ENCODE data around the gene CAVIN4.

CAVIN4 gene, protein sequence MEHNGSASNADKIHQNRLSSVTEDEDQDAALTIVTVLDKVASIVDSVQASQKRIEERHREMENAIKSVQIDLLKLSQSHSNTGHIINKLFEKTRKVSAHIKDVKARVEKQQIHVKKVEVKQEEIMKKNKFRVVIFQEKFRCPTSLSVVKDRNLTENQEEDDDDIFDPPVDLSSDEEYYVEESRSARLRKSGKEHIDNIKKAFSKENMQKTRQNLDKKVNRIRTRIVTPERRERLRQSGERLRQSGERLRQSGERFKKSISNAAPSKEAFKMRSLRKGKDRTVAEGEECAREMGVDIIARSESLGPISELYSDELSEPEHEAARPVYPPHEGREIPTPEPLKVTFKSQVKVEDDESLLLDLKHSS

DNA sequence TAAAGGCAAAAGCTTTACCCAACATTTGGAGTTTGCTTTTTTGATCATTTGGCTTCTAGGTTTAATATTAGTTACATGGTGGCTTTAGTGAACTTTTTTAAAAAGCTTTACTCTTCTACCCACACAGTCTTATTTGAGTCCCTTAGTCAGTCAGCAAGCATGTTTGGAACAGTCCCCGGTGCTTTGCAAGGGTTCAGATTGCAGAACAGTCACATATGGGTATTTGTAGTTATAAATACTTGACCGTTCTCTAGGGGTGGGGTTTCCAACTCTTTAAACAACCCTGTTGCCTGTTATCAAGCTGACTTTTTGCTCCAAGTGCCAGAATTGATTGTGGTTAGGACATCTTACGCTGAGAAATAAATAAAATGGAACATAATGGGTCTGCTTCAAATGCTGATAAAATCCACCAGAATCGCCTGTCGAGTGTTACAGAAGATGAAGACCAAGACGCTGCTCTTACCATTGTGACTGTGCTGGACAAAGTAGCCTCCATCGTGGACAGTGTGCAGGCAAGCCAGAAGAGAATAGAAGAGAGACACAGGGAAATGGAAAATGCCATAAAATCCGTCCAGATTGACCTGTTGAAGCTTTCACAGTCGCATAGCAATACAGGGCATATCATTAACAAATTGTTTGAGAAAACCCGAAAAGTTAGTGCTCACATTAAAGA lies at the start of gene CAVIN4:
TSS of gene CAVIN4 (plus strand) at position 304 of the 673 bp plus-strand sequence. CDS start at position 369, 65 bp downstream.
- no peak for DNase-seq (ENCODE audit: low read depth, low spot score)

DNA sequence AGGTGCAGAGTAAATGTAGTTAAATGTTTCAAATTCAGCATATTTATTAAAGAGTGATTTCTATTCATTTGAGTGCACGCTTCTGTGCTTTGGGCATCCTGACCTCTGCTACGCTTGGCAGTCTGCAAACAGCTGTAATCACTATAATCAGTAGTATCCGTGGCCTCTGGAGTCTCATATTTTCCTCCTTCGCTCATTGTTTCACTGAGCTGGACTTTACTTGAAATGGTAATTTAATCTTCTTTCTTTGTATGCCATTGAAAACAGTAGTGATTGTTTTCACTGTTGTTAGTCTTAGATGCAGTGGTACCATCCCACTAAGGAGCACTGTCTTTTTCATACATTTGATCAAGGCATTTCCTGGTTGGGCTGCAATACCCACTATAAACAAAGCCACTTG lies 43.5 kb upstream of the CAVIN4 start:
- no peak for DNase-seq (ENCODE audit: low read depth, low spot score)

DNA sequence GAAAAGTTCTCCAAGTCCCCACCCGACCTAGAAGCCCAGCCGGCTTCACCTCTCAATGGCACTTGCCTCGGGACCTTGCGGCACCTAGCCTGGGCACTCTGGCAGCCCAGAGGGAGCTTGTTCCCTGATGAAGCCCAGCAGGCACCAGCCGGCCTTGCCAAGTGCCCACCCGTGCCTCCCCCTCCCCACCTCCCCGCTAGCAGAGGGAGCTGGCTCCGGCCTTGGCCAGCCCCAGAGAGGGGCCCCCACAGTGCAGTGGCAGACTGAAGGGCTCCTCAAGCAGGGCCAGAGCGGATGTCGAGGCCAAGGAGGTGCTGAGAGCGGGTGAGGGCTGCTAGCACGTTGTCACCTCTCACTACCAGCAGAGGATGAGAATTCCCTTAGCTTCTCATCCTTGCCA lies 37.6 kb upstream of the CAVIN4 start:
- DNase-seq (ENCODE audit: low read depth, low spot score), result no peak

DNA sequence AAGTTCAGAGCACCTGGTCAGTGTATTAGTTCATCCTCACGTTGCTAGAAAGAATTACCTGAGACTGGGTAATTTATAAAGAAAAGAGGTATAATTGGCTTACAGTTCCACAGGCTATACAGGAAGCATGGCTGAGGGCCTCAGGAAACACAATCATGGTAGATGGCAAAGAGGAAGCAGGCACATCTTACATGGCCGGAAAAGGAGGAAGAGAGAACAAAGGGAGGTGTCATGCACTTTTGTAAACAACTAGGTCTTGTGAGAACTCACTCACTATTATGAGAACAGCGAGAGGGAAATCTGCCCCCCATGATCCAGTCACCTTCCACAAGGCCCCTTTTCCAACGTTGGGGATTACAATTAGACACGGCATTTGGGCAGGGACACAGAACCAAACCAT lies 28.8 kb upstream of the CAVIN4 start:
- DNase-seq (ENCODE audit: low read depth, low spot score), result no peak

DNA sequence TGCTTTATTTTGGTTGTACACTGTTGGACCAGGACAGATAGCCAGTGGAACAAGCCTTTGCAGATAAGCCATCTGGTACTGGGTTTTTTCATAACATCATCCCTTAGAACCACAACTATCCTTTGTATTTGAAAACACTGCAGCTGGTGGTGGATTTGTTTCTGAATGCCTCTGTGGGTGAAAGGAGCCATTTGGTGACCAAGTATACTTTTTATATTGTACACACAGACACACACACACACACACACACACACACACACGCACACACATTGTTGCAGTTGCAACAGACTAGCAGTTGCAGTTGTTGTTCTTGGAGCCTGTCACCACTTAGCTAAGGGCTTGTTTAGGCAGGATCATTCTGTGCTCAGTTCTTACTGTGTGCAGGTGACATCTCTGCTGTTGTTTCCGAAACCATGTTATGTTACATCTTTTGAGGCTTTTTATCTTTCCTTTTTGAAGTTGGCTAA lies 22.9 kb upstream of the CAVIN4 start:
- no peak for DNase-seq (ENCODE audit: low read depth, low spot score)

DNA sequence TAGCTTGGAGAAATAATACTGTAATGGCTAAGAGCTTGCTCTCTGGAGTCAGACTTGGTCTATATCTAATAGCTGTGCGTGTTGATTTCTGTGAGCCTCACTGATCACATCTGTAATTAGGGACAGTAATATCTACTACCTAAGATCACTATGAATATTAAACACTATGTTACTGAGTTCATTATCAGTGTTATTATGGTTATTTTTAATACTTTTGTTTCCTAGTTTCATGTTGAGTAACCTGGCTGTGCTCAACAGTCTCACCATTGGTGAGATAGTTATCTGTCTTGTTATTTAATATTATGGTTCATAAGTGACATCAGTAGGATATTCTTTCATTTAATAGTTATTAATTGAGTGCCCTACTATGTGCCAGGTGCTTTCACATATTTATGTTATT lies 22.4 kb upstream of the CAVIN4 start:
- DNase-seq (ENCODE audit: low read depth, low spot score), result no peak

DNA sequence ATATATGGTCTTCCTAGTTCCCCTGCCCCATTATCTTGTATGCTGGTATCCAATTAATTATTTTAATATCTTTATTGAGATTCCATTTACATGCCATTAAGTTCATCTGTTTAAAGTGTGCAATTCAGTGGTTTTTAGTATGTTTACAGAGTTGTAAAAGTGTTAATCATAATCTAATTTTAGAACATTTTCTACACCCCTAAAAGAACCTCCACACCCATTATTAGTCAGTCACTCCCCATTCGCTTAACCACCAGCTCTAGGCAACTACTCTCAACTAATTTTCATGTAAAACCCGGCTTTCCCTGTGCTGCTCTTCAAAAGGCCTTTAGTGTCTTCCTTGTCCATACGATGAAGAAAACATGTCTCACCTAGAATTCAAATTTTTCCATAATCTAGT lies 20.8 kb upstream of the CAVIN4 start:
- DNase-seq (ENCODE audit: low read depth, low spot score), result no peak

DNA sequence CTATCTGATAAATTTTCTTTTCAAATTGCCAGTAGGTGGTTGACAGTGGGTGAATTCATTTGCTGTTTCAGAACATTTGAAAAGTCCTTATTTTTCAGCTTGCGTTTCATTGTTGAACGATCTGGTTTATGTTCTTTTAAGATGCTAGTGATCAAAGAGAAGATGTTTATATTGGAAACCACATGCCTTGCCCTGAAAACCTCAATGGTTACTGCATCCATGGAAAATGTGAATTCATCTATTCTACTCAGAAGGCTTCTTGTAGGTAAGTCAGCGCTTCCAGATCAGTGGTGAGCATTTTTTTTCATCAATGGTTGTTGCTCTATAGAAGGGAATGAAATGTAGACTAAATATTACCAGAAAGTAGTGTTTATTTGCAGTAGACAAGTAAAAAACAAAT lies 16.6 kb upstream of the CAVIN4 start:
- no peak for DNase-seq (ENCODE audit: low read depth, low spot score)

DNA sequence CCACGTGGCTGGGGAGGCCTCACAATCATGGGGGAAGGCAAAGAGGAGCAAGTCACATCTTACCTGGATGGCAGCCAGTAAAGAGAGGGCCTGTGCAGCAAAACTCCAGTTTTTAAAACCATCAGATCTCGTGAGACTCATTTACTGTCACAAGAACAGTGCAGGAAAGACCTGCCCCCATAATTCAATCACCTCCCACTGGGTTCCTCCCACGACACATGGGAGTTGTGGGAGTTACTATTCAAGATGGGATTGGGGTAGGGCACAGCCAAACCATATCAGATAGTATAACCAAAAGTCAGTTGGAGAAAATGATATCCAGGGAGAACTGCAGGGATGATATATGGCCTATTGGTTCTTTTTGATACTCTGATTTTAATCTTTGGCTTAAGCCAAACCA lies 10.0 kb upstream of the CAVIN4 start:
- DNase-seq (ENCODE audit: low read depth, low spot score), result no peak

DNA sequence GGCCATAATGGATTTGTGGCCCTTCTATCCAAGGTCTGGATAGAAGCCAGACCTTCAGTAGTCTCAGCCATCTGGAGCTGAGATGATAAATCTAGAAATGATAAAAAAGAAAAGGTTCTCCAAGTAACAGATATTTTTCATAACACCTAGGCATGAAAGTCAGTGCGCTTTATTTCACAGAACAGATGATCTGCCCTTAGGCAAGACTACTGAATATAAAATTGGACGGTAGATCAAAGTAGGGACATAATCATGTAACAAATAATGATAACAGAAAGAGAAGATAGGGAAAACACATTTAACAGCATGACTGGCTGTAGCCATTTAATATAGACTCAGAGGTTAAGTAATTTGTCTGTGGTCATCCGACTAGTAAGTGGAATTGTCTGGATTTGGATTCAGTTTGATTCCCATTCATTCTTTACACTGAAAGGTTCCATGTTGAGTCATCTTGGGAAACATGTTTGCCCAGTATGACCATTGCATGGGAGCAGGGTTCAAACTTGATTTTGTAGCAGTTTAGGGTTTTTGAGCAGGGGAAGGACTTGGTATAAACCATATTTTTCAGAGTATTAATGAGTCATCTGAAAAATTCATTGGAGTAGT lies 4.1 kb upstream of the CAVIN4 start:
- no peak for DNase-seq (ENCODE audit: low read depth, low spot score)

DNA sequence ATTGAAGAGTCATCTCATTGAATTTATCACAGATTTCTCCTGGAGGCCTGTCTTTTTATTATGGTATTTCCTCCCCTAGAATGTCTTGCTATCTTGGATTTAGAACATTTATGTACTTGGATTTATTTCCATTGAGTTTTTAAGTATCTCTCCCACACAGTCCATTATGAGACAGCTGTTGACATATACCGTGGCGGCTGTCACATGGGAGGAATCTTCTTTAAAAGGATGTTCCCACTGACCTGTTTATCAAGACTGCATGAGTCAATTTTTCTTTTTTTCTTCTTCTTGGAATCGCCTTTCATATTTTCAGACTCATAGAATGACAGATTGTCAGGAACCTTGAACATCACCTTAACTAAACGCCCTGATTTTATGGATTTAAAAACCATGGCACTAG lies 2.9 kb upstream of the CAVIN4 start:
- DNase-seq (ENCODE audit: low read depth, low spot score), result no peak

DNA sequence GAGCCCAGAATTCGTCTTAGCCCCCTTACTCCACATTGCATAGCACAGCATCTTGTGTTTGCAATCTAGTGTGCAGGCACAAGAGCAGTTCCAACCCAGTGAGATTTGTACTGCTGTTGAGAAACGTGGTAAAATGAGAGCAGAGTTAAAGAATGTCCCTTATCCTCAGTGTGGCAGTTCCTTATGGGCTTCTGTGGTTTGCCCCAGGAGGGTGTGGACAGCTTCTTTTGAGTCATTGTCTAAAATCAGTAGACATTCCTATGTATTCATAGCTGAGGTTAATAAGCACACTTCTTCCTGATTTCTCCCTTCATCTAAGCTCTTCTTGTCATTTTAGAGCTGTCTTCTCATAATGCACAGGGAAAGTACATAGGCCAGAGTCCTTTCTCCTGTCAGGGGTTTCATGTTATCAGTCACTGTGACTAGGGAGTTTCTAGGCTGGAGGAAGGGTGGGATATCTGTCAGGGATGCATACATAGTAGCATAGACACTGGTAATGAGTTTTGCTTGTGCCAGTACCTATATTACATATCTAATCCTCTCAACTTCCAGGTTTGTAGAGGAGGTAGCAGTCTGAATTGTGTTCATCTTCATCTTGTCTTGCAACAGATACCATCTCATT lies 2.0 kb upstream of the CAVIN4 start:
- no peak for DNase-seq (ENCODE audit: low read depth, low spot score)

DNA sequence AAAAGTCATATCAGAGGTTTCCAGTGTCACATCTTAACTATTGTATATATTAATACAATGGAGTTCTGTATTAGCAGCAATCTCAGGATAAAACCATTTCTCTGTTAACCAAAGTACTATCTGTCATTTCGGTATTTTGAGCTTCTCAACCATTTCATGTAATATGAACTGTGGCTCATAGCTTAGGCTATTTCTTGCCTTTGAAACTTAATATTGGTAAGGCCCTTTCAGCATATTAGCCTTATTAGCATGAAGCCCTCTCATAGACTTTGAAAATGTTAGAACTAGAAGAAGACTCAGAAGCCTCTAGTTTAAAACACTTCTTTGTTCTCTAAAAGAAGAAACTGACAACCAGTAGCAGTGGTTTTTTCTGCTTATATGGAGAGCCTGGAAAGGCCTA lies 731 bp downstream of the CAVIN4 start:
- no peak for DNase-seq (ENCODE audit: low read depth, low spot score)

DNA sequence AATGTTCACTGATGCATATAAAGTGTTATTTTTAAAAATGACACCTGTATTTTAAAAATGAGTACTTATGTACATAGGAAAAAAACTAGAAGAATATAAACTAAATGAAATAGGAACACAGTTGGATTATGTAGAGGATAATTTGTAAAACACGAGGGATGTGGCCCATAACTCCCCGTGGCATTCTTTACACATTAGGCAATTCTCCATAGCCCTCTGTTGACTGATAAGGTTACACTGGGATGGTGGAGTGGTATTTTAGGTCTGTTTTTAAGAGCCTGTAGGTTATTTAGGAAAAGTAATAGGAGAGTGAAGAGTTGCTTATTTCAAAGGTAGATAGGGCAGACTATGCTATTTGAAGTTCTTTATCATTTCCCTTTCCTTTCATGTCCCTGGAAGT lies 1.8 kb downstream of the CAVIN4 start:
- DNase-seq (ENCODE audit: low read depth, low spot score), result no peak

DNA sequence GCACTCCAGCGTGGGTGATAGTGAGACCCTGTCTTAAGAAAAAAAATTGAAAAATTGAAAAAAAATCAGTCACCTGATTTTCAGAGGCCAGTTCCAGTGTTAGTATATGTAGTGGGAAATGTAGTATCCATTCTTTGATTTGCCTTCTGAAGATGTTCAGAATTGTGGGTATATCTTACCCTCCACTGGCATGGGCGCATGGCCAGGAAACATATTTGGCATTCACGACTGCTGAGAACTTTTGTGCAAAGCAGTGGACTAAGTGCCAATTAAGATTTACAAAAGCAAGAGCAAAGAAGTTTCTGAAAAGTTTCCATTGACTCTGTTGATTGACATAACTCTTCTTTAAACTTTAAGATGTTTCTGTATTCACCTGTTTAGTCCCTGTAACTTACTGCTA lies 2.4 kb downstream of the CAVIN4 start:
- no peak for DNase-seq (ENCODE audit: low read depth, low spot score)

DNA sequence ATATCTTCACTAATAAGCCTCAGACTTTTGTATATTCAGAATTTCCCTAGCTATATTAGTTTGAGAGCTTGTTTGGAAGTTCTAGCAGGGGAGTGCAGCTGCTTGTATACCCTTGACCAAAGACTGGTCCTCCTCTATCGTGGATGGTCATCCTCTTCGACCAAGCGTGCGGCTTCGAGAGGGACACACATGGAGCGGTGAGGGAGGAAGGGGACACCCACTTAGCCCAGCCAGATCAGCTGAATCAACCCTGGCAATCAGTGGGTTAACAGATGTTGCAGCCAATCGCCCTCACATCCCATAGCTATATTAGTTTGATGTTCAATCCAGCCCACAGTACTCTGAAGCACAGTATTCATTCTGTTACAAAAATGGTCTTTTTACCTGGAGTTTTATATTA lies 3.2 kb downstream of the CAVIN4 start:
- DNase-seq (ENCODE audit: low read depth, low spot score), result no peak

DNA sequence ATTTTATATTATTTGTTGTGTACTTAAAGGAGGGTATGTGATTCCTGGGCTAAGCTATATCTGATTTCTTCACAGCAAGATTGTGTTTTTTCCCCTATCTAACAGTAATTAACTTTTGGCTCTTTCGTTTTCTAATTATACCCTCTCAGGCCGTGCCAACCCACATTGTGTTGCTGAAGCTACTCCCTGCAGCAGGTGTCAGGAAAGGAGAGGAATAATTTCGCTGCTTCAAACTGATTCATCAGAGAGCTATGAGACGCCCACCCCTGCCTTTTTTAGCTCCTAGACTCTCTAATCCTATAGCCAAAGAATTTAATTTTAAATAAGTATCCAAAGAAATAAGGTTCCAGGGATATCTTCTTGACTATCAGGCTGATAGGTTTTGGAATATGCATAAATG lies 3.8 kb downstream of the CAVIN4 start:
- no peak for DNase-seq (ENCODE audit: low read depth, low spot score)

DNA sequence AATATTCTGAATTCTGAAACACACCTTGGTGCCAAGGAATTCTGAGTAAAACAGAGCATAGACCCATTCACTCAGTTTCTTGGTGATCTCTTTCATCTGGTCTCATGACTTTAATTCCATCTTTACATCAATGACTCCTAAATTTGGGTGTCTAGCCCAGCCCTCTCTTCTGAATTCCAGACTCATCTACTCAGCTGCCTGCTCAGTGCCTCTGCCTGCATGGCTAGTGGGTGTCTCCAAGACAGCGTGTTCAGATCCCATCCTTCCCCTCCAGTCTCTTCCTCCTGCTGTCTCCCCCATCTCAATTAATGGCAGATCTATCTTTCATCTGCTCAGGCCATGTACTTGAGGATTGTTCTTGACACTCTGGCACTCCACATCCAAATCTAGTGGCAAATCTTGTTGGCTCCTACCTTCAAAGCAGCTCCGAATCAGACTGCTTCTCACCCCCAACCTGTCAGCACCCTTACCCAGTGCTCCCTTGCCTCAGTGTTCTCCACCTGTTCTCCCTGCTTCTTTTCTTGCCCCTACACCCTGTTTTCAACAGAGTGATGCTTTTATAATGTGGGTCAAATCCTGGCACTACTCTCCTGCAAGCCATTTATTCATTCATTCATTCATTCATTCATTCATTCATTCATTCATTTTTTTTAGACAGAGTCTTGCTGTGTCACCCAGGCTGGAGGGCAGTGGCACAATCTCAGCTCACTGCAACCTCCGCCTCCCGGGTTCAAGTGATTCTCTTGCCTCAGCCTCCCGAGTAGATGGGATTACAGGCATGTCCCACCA lies 5.3 kb downstream of the CAVIN4 start:
- DNase-seq (ENCODE audit: low read depth, low spot score), result no peak

DNA sequence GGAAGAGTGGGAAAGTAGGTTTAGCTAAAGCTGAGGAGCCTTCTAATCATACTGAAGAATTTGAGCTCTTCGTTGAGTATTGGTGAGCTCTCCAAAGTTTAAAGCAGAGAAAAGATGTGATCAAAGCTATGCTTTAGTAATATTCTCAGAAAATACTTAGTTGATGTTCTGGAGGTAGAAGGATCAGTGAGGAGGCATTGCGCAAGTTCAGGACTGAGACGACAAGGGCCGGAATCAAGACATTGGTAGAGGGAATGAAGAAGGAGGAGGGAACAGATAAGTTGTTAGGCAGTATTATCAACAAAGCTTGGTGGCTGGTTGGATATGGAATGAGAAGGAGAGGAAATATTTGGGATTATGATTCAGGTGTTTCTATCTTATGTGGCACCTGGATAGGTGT lies 7.1 kb downstream of the CAVIN4 start:
- DNase-seq (ENCODE audit: low read depth, low spot score), result no peak

DNA sequence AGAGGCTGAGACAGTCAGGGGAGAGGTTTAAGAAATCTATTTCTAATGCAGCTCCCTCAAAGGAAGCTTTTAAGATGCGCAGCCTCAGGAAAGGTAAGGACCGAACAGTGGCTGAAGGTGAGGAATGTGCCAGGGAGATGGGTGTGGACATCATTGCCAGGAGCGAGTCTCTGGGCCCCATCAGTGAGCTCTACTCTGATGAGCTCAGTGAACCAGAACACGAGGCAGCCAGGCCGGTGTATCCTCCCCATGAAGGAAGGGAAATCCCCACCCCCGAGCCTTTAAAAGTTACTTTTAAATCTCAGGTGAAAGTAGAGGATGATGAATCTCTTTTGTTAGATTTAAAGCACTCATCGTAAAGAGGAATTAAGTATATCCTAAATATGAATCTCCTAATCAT lies 8.2 kb downstream of the CAVIN4 start:
- no peak for DNase-seq (ENCODE audit: low read depth, low spot score)

DNA sequence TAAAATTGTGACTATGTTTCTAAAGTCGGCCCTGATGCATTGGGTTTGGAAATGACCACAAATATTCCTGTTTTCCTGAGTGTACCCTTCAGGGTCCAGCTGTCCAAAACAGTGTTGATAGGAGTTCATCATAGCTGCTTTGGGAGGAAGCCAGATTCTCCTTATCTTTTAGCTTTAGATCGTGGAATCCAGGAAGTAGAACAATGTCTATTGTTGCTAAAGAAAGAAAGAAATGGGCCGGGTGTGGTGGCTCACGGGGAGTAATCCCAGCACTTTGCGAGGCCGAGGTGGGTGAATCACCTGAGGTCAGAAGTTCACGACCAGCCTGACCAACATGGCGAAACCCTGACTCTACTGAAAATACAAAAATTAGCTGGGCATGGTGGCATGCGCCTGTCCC lies 9.5 kb downstream of the CAVIN4 start:
- no peak for DNase-seq (ENCODE audit: low read depth, low spot score)

DNA sequence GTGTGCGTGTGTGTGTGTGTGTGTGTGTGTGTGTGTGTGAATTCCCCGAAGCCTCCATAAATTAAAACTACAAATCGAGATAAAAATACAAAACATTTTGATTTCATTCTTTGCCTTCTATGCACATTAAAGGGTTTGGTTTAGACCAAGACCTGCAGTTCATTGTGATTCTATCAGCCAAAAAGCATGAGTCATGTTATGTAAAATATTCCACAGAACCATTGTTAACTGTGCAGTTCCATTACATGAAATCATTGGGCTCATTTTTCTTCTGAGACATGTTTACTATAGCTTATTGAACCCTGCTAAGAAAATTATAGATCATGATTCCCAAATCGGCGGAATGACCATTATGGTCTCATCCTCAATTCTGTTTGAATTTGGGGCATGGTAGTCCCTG lies 11.7 kb downstream of the CAVIN4 start:
- DNase-seq (ENCODE audit: low read depth, low spot score), result no peak
